Measurements from ENCODE around the gene PHF11.

- TF ChIP-seq CTCF (IDR thresholded peaks at IDR 0.05; ENCODE audit: low read length) (no peak), EZH2 (IDR thresholded peaks at IDR 0.05; ENCODE audit: borderline replicate concordance, low read length) (no peak)
Measured at GRCh38 chr13:49532593-49532992, 36.8 kb downstream of the PHF11 start.
